Right lobe of liver (tissue), 4 donors: Measurements from ENCODE around the gene PCDHGA5.

ENCODE experiments used
- POLR2A ChIP-seq: fragments of 450-650 bp; IDR thresholded peaks from one replicate; pipeline ENCODE4 v1.6.1; 2017; ENCODE audit warnings: antibody characterized with exemption, mild to moderate bottlenecking
- TF ChIP-seq, protein P1 (sequence below), 4 donors: fragments of 200-600 bp in 3 of 4; fragments of 450-650 bp in 1 of 4; IDR thresholded peaks; one replicate each; pipeline versions ENCODE4 v1.5.1 to v1.8.0; 2016 to 2022; ENCODE audit warnings: antibody characterized with exemption in 4 of 4, mild to moderate bottlenecking in 2 of 4
- donor health status: DM: no; HTN: no; CAD: no.
- donor health status: DM: no; HTN: no; CAD: no.
- donor health status: DM: no; HTN: yes; CAD: no.

DNA sequence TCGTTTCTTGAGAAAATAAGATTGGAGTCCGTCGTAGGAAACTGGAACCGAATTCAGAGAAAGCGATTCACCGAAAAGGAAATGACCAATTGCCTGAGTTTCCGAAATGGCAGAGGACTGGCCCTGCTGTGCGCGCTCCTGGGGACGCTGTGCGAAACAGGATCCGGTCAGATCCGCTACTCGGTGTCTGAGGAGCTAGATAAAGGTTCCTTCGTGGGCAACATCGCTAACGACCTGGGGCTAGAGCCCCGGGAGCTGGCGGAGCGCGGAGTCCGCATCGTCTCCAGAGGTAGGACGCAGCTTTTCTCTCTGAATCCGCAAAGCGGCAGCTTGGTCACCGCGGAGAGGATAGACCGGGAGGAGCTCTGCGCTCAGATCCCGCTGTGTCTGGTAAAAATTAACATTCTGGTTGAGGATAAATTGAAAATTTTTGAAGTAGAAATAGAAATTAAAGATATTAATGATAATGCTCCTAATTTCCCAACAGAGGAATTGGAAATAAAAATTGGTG lies 20.0 kb upstream of the PCDHGA5 start:
- TF ChIP-seq POLR2A, result no peak
- TF ChIP-seq, protein P1, sequence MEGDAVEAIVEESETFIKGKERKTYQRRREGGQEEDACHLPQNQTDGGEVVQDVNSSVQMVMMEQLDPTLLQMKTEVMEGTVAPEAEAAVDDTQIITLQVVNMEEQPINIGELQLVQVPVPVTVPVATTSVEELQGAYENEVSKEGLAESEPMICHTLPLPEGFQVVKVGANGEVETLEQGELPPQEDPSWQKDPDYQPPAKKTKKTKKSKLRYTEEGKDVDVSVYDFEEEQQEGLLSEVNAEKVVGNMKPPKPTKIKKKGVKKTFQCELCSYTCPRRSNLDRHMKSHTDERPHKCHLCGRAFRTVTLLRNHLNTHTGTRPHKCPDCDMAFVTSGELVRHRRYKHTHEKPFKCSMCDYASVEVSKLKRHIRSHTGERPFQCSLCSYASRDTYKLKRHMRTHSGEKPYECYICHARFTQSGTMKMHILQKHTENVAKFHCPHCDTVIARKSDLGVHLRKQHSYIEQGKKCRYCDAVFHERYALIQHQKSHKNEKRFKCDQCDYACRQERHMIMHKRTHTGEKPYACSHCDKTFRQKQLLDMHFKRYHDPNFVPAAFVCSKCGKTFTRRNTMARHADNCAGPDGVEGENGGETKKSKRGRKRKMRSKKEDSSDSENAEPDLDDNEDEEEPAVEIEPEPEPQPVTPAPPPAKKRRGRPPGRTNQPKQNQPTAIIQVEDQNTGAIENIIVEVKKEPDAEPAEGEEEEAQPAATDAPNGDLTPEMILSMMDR (IDR thresholded peaks at IDR 0.05), result peak in 1 of 4 donors; percentile 2
